NCI-H1092 treated with DMSO at 0.1 percent for 48 hours (cell line): Measurements from ENCODE around the gene ZNF101.

ENCODE experiments used
- DNase-seq: peaks from one replicate; lab custom pipeline; 2025; lab: John Stamatoyannopoulos, UW

The ZNF101 gene

GRCh38 chr19:19711934-19712828 lies 43.5 kb downstream of the ZNF101 start:
- DNase-seq: no peak

- no peak for DNase-seq
These were observed 51.2 kb downstream of the ZNF101 start for GRCh38 chr19:19719798-19720197.

GRCh38 chr19:19721896-19722295 lies 53.3 kb downstream of the ZNF101 start:
- no peak for DNase-seq

- DNase-seq: peak; percentile 83
These were observed 64.2 kb downstream of the ZNF101 start, which contains the start of gene ZNF14 for GRCh38 chr19:19732579-19733501. Gene ZNF14 (minus strand): TSS chr19:19733112. CDS start chr19:19732958, 154 bp downstream.
